K562 (cell line): Measurements from ENCODE around the gene UTS2R. TPM values are rescaled to one million over a fixed set of nuclear protein-coding genes. Genes with fewer than 3 reads are reported as not detected.

Source experiments
- ARNT ChIP-seq, 2 experiments: fragments of 450-650 bp; IDR thresholded peaks; 2 replicates each; pipeline ENCODE4 v1.6.1; 2016; ENCODE audit warnings: mild to moderate bottlenecking in 1 of 2
- CBX5 ChIP-seq: IDR thresholded peaks from 2 replicates; pipeline ENCODE4 v1.6.1; 2014; ENCODE audit warnings: low read depth, borderline replicate concordance
- ETV1 ChIP-seq: fragments of 450-650 bp; conservative IDR thresholded peaks from 2 replicates; pipeline ENCODE4 v1.6.1; 2016; ENCODE audit warnings: missing genetic modification characterization, control low read depth, low read depth, missing compliant biosample characterization
- HINFP ChIP-seq: fragments of 450-650 bp; conservative IDR thresholded peaks from 2 replicates; pipeline ENCODE4 v1.6.1; 2016; ENCODE audit warnings: missing genetic modification characterization, low read depth, mild to moderate bottlenecking, control low read depth, missing compliant biosample characterization
- MEIS2 ChIP-seq: fragments of 450-650 bp; IDR thresholded peaks from 2 replicates; pipeline ENCODE4 v1.6.1; 2014; ENCODE audit warnings: mild to moderate bottlenecking; ENCODE audit not compliant: partially characterized antibody
- NFE2L1 ChIP-seq: fragments of 450-650 bp; IDR thresholded peaks from 2 replicates; pipeline ENCODE4 v1.6.1; 2016; ENCODE audit warnings: missing genetic modification characterization, low read depth, mild to moderate bottlenecking, missing compliant biosample characterization, moderate library complexity, borderline replicate concordance
- RBM22 ChIP-seq: fragments of 200-400 bp; formaldehyde crosslinking; IDR thresholded peaks from 2 replicates; pipeline ENCODE4 v1.6.1; 2018; ENCODE audit warnings: low read length, low read depth; ENCODE audit not compliant: poor library complexity, severe bottlenecking
- RREB1 ChIP-seq: fragments of 250-450 bp; sonication (Bioruptor Pico); IDR thresholded peaks from 2 replicates; pipeline ENCODE4 v1.4.0; 2020
- YBX1 ChIP-seq: fragments of 450-650 bp; IDR thresholded peaks from 2 replicates; pipeline ENCODE4 v1.7.1; 2016; ENCODE audit warnings: mild to moderate bottlenecking
- ZFX ChIP-seq: sonication (generic); formaldehyde crosslinking; IDR thresholded peaks from 2 replicates; pipeline ENCODE4 v1.8.0; 2022; ENCODE audit warnings: mild to moderate bottlenecking, missing genetic modification reagents, moderate library complexity
- ZNF655 ChIP-seq: fragments of 250-450 bp; sonication (Bioruptor Pico); IDR thresholded peaks from 2 replicates; pipeline ENCODE4 v1.5.0; 2021
- ZNF79 ChIP-seq: fragments of 250-450 bp; sonication (Bioruptor Pico); IDR thresholded peaks from 2 replicates; pipeline ENCODE4 v1.4.0; 2020; ENCODE audit warnings: low read depth, mild to moderate bottlenecking, moderate library complexity
- polyA plus RNA-seq, 8 experiments: library from polyadenylated mRNA; depleted of rRNA in 4 of 8; stranded (reverse) in 5 of 8; unstranded in 3 of 8; fragments of >200 nt; fragmentation: Nextera tagmentation in 2 of 8; fragmentation: Illumina TruSeq in 1 of 8; extraction: Ambion mirVana in 2 of 8; extraction: Trizol in 1 of 8; gene quantifications; 2 replicates each; pipeline versions ENCODE4 v1.2.1 to v1.2.3, GENCODE V29; 2011 to 2014; ENCODE audit warnings: inconsistent platforms in 1 of 8, missing spikeins in 1 of 8
- total RNA-seq, 7 experiments: library from RNA; depleted of rRNA in 6 of 7; stranded (reverse); fragments of >200 nt in 6 of 7; fragmentation: Illumina TruSeq in 2 of 7; extraction: Trizol in 2 of 7; gene quantifications; 2 replicates each; pipeline versions ENCODE4 v1.2.1 to v1.2.3, GENCODE V29; 2011 to 2021; ENCODE audit warnings: low replicate concordance in 1 of 7
- TF ChIP-seq, protein P1 (sequence below): sonication (generic); formaldehyde crosslinking; IDR thresholded peaks from 2 replicates; pipeline ENCODE4 v1.8.1; 2023; ENCODE audit warnings: mild to moderate bottlenecking, missing genetic modification reagents
- TF ChIP-seq, protein P2 (sequence below): fragments of 450-650 bp; formaldehyde crosslinking; IDR thresholded peaks from 2 replicates; pipeline ENCODE4 v1.4.0; 2020; ENCODE audit warnings: mild to moderate bottlenecking, moderate library complexity

The UTS2R gene
- total and polyA plus RNA-seq, 9 of the 15 experiments (the other 6 are each of a cell fraction or from before 2014, with no cell fraction given) = 0.22 TPM; not detected in 8

DNA sequence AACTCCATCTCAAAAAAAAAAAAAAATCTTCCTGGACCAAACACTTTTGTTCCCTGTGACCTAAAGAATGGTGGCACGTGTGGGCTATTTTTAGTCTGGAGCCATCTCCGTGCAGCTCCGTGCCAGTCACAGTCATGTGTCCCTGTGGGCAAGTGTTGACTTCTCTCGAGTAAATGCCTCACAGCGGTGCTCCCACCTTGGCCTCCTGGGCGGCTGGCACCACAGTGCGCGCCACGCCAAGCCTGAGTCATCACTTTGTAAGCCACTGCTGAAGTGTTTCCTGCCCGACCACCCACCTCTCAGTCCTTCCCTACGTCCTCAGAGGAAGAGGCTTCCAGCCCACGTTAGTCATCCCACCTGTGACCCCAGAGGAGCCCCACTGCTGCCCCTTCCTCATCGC is 35.7 kb downstream of the UTS2R start (continued):
- no peak for TF ChIP-seq RREB1
- TF ChIP-seq ZFX (CRISPR knock-in tag) = no peak
- TF ChIP-seq ZNF79 = no peak
- TF ChIP-seq, protein P1, sequence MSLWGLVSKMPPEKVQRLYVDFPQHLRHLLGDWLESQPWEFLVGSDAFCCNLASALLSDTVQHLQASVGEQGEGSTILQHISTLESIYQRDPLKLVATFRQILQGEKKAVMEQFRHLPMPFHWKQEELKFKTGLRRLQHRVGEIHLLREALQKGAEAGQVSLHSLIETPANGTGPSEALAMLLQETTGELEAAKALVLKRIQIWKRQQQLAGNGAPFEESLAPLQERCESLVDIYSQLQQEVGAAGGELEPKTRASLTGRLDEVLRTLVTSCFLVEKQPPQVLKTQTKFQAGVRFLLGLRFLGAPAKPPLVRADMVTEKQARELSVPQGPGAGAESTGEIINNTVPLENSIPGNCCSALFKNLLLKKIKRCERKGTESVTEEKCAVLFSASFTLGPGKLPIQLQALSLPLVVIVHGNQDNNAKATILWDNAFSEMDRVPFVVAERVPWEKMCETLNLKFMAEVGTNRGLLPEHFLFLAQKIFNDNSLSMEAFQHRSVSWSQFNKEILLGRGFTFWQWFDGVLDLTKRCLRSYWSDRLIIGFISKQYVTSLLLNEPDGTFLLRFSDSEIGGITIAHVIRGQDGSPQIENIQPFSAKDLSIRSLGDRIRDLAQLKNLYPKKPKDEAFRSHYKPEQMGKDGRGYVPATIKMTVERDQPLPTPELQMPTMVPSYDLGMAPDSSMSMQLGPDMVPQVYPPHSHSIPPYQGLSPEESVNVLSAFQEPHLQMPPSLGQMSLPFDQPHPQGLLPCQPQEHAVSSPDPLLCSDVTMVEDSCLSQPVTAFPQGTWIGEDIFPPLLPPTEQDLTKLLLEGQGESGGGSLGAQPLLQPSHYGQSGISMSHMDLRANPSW (CRISPR knock-in tag) = no peak
- no peak for TF ChIP-seq CBX5
- no peak for TF ChIP-seq ETV1 (tag)
- no peak for TF ChIP-seq YBX1
- TF ChIP-seq MEIS2 = no peak
- TF ChIP-seq, protein P2, sequence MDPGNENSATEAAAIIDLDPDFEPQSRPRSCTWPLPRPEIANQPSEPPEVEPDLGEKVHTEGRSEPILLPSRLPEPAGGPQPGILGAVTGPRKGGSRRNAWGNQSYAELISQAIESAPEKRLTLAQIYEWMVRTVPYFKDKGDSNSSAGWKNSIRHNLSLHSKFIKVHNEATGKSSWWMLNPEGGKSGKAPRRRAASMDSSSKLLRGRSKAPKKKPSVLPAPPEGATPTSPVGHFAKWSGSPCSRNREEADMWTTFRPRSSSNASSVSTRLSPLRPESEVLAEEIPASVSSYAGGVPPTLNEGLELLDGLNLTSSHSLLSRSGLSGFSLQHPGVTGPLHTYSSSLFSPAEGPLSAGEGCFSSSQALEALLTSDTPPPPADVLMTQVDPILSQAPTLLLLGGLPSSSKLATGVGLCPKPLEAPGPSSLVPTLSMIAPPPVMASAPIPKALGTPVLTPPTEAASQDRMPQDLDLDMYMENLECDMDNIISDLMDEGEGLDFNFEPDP (CRISPR knock-in tag) = no peak
- TF ChIP-seq NFE2L1 (tag) = no peak
- TF ChIP-seq HINFP (tag) = no peak
- TF ChIP-seq ZNF655 (CRISPR knock-in tag) = no peak
- TF ChIP-seq ARNT (IDR thresholded peaks at IDR 0.05) = no peak
- no peak for TF ChIP-seq RBM22
